HG02938 (cell line): ENCODE results near the gene EEF1A2.
"Not testable (repeated sequence)": the region's sequence is repeated elsewhere in the genome, so short reads cannot be mapped to it uniquely, and the experiment has no call there.

Experiments
- ATAC-seq: cut with Tn5 transposase; IDR thresholded peaks from one replicate; pipeline ENCODE4 v1.9.1; 2021; ENCODE audit warnings: mild to moderate bottlenecking, moderate library complexity; ENCODE audit not compliant: unreplicated experiment

The EEF1A2 gene

DNA sequence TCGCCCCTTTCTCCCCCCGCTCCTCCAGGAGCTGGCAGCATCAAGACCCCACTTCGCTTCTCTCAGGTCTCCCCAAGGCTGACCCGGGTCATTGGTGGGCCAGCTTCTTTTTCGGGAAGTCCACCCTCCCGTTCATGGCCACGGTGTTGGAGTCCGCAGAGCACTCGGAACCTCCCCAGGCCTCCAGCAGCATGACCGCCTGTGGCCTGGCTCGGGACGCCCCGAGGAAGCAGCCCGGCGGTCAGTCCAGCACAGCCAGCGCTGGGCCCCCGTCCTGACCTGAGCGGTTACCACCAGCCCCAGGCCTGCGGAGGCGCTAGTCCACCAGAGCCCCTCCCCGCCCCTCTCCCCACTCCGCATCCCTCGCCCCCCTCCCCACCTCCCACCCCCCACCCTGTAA is 22.7 kb upstream of the EEF1A2 start:
- ATAC-seq = no peak

DNA sequence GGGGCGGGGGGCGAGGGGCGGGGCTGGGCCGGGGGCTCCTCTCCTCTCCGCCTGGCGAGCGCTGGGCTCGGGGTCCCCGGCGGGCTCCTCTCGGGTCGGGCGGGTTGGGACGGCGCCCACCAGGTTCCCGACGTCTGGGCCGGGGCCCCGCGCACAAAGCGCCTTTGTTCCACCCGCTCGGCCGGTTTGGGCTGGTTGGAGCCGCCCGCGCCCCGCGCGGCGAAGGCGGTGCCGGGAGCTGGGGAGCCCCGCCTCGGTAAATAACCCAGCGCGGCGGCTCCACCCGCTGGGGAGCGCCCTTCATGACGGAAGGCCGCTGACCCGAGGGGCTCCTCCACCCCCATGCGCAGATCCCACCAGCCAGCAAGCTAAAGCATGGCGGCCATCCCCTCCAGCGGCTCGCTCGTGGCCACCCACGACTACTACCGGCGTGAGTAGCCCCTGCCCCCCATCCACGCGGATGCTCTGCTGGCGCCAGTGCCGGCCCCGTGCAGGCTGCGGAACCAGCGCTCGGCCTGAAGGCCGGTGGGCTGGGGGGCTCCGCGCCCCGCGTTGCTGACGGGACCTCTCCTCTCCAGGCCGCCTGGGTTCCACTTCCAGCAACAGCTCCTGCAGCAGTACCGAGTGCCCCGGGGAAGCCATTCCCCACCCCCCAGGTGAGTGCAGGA is 22.2 kb upstream of the EEF1A2 start:
- ATAC-seq = peak; percentile 34

DNA sequence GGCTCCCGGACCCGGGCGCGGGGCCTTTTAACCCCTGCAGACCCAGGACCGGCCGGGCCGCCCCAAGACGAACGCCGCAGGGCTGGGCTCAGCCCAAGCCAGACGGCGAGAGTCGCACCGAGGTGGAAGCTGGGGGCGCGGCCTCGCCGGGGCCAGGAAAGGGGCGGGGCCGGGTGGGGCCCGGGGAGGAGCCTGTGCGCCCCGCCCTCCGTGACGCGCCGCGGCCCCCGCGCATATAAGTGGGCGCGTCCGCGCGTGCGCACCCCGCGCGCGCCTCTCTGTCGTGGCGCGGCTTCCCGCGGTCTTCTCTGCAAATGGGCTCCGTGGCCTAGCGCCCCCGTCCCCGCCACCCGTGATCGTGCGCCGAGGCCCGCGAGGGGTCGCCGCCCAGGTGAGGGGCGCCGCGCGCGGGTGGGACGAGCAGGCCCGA is 21.6 kb upstream of the EEF1A2 start, which contains the start of gene PPDPF:
TSS of gene PPDPF (plus strand) at position 262 of the 430 bp plus-strand sequence. CDS start 544 bp downstream, outside the sequence.
- peak; percentile 55 for ATAC-seq

DNA sequence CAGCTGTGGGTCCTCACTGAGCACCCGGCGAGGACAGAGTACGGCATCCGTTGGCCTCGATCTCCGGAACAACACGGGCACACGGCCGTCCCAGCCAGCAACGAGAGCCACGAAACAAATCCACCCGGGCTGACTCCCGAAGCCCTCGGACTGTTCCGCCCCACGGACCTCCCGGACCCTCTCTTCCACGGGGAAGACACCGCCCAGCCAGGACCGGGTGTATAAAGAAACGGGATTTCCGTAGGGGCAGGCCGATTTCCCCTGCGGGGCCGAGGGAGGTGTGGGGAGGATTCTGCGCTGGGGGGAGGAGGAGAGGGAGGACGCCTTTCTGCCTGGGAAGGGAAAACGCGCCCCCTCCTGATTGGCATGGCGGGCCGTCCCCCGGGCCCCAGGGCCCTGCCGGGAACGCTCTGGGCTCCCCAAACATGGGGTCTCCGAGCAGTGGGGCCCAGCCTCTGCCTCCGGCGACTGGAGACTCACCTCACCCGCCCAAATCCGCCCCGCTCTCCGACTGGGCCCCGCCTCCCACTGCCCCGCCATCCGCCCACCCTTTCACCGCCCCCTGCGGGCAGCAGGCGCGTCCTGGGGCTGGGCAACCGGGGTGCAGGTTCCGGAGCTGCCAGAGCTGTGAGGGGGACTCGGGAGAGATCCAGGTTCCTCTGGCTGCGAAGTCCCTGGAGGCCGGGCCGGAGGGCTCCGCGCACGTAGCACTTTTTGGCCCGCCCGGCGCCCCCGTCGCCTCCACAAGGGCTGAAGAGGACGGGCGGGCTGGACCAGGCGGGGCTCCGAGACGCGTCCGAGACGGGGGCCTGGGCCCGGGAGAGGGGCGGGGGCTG is 21.0 kb upstream of the EEF1A2 start:
- ATAC-seq = peak; percentile 41

DNA sequence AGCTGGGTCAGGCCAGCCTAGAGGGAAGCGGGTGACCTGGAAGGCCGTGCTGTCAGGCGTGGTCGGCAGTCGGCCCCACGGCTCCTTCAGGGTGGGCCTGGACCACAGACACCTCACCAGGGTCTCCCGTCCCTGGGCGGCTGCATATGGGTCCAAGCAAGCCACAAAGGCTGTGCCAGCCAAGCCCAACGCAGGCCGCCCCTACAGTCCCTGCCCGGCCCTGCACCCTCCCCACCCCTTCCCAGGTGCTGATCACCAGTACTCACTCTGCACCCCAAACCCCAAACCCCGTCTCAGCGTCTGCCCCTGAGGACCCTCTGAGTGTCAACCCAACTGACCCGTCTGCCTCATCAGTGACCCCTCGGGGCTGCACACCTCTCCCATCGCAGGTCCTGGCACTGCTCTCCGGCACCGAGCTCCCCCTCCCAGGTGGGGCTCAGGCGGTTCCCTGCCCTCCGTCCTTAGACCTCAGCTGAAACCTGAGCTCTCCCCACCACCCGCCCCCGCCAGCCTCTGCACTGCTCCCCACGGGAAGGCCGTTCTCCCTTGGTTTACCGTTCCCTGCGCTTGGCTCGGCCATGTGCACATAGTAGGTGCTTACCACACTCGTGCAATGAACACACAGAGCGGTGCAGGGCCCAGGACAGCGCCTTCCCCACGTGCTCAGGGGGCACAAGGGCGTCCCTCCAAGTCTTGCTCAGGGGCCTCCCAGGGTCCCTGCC is 20.2 kb upstream of the EEF1A2 start:
- ATAC-seq = no peak

DNA sequence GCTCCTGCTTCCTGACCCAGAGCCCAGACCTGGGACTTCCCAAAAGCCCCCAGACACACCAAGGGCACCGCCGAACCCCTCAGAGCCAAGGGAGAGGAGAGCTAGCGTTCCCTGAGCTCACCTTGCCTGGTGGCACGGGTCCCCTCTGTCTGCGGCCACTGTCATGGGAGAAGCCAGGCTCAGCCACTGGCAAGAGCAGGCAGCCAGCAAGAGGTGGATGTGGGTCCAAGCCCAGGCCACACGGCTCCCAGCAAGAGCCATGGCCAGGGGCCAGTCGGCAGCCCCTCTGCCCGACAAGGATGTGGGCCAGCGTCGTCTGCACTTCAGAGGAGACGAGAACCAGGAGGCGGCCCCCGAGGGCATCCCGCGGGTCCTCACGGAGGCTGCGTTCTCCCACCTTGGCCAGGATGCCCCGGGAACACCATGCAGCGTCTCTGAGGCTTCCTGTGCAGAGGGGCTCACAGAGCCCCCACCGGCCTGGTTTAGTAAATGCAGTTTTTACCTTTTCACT is 19.5 kb upstream of the EEF1A2 start:
- ATAC-seq = no peak

DNA sequence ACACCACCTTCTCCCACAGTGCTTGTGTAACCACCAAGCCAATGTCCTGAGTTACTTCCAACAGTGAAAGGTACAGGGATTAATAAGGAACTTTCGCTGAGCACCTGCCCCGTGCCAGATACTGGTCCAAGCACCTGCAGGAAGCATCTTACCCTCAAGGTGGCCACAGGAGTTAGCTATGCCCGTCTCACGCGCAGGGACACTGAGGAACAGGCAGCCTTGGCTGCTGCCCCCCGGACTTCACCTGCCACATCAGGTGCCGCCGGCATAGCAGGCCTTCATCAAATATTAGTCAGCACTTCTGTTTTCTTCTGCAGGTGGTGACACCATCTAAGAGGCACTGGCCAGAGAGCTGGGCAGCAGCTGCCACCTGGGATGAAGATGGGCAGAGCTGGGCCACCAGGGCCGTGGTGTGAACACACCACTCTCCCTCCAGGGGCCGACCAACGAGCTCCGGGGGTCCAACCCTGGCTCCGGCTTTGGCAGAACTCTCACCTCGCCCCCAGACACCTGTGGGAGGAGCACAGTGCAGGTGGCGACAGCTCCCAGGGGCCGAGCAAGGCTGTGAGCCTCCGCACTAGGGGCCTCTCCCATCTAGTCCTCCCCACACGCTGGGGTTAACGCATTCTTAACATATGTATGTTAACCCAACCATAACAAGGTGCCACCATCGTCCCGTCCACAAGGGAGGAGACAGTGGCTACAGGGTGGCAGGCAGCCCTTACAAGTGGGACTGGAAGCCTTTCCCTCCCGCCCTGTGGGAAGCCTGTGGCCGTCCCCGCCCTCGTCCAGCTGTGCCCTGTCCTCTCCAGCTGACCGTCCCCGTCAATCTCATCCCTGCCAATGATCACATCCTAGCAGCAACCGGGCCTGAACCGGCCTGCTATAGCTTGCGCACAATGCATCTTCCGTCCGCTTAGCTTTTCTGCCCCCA is 18.8 kb upstream of the EEF1A2 start:
- ATAC-seq = no peak

DNA sequence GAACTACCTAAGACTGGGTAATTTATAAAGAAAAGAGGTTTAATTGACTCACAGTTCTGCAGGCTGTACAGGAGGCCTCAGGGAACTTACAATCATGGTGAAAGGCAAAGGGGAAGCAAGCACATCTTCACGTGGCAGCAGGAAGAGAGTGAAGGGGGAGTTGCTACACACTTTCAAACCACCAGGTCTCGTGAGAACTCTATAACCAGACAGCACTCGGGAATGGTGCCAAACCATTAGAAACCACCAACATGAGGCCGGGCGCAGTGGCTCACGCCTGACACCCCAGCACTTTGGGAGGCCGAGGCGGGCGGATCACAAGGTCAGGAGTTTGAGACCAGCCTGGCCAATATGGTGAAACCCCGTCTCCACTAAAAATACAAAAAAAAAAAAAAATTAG is 15.6 kb upstream of the EEF1A2 start:
- not testable (repeated sequence) for ATAC-seq

DNA sequence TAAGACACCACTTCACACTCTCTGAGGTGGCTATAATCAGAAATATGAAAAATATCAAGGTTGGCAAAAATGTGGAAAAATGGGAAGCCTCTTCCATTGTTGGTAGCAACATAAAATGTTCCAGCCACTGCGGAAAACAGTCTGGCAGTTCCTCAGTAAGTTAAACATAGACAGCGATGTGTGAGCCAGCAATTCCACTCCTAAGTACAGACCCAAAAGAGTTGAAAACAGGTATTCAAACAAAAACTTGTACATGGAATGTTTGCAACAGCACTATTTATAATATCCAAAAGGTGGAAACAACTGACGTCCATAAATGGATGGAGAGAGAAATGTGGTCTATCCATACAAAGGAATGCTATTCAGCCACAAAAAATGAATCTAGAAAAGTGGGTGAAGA is 14.3 kb upstream of the EEF1A2 start:
- no peak for ATAC-seq

DNA sequence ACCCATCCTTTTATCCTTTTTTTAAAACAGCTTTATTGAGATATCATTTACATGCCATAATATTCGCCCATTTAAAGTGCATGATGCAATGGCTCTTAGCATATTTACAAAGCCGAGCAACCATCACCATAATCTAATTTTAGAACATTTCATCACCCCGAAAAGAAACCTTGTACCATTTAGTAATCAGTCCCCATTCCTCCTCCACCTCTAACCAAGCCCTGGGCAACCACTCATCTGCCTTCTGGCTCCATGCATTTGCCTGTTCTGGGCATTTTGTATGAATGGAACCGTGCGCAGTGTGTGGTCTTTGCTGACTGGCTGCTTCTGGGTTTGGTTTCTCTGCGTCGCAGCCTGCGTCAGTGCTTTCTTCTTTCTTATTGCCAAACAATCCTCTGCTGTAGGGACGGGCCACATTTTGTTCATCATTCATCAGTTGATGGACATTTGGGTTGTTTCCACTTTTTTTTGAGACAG is 10.2 kb upstream of the EEF1A2 start:
- no peak for ATAC-seq

DNA sequence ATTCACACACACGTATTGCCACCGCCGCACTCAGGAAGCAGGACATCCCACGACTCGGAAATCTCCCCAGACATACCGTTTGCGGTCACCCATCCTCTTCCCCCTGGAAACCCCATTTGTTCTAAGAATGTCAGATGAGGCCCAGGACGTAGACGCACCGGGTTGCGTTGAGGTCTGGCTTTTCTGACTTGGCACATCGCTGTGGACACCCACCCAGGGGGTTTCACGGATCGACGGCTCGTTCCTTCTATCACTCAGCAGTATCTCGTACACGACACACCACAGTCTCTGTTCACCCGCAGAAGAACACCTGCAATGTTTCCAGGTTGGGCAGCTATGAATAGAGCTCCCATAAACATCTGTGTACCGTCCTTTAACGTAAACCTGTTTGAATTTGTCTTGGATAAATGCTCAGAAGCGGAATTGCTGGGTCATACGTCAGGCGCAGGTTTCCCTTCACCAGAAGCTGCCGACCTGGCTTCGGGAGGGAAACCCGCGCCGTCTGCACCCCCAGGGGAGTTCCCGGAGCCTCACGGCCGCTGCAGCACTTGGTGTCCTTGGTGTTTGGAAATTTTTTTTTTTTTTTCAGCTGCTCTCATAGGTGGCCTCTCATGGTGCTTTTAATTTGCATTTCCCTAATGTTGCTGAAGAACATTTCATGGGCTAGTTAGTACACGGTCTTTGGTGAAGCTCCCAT is 9.3 kb upstream of the EEF1A2 start:
- no peak for ATAC-seq

DNA sequence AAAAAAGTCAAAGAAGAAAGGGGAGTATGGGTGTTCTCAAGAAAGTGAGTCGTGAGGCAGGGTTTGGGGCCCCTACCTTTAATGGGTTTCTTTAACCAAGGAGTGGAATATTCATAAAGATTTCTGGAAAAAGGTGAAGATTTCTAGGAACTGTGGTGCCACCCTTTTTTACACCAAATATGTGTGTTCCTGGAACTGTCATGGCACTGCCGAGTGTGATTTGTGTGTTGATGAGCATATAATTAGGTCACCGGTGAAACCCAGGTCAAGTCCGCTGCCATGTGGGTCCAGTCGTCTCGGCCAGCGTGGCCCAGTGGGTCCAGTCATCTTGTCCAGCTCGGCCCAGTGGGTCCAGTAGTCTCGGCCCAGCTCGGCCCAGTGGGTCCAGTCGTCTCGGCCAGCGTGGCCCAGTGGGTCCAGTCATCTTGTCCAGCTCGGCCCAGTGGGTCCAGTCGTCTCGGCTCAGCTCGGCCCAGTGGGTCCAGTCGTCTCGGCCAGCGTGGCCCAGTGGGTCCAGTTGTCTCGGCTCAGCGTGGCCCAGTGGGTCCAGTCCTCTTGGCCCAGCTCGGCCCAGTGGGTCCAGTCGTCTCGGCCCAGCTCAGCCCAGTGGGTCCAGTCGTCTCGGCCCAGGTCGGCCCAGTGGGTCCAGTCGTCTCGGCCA is 8.3 kb upstream of the EEF1A2 start:
- no peak for ATAC-seq

DNA sequence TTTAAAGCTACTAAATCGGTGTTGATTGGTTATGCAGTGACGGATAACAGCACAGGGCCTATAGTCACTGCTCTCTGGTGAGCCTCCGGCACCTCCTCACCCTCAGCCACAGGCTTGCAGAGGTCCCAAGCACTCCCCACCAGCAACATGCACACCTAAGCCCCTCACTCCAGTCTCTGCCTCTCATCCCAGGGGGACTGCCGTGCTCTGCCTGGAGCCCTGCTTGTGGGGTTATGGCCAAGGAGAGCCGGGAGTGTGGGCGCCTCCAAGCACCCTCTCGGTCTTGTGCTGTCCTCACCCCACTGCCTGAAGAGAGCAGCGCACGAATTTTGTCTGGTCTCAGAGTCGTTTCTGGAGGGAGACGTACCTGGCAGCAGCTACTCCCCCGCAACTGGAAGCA is 6.8 kb upstream of the EEF1A2 start:
- no peak for ATAC-seq

DNA sequence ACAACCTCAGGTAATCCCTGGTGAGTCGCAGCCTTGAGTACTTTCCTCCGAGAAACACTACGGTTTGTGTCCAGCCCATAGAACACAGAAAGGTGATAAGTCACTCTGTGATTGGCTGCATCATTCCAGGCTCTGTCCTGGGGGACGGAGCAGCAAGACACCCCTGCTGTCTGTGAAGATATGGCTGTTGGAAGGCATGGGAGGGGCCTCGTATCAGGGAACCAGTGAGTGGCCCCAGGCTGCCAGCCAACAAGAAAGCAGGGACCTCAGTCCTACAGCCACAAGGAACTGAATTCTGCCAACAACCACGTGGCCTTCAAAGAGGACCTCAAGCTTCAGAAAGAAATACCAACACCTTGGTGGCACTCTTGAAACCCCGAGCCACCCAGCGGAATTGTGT is 6.4 kb upstream of the EEF1A2 start:
- no peak for ATAC-seq

DNA sequence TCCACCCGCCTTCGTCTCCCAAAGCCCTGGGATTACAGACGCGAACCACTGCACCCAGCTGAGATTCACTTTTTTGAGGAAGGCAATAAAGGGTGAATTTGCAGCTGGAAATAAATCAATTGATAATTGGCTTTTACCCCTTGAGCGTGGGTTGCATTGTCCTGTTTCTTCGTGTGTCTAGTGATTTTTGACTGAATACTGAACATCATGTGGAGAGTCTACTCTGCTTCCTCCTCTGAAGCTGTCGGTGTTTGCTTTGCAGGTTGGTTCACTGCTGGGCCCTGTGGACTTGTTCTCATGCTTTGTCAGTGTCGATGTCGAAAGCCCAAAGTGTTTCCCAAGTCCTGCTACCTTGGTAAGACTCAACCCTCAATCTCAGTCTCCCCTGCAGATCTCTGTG is 5.8 kb upstream of the EEF1A2 start:
- no peak for ATAC-seq

DNA sequence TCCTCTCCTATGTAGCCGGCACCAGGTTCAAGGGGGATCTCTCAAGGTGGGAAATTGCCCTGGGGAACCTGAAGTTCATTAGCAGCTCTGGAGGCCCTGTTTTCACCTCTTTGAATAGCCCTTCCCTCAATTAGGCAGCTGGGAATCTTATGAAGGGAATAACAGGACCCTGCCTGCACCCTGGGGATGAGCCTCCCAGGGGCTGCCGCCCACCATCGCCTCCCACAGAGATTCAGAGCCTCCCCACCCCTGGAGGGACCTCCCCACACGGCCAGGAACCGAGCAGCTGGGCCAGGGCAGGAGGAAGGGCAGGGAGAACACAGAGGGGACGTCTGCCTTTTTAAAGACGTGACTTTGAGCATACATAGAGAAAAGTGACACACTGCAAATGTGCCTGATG is 4.6 kb upstream of the EEF1A2 start:
- no peak for ATAC-seq

DNA sequence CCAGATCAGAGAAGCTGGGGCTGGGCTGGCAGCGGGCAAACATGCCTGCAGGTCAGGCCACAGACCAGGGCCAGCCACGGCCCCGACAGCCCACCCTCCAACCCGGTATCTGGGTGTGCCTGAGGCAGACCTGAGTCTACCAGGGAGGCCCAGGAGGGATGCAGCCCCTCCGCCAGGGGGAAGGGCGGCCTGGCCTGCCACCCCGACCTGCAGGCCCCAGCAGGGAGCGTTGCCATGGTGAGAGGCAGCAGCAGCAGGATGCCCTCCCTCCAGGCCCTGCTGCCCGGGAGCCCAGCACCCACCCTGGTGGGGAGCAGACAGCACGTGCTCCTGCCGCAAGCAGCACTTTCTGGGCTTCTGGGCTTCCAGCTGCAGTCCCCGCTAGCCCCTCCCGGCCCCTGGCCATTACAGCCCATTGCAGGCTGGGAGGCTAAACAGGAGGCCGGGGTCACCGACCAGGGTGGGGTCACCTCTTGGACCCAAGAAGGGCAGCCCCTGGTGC is 3.8 kb upstream of the EEF1A2 start:
- ATAC-seq = no peak

DNA sequence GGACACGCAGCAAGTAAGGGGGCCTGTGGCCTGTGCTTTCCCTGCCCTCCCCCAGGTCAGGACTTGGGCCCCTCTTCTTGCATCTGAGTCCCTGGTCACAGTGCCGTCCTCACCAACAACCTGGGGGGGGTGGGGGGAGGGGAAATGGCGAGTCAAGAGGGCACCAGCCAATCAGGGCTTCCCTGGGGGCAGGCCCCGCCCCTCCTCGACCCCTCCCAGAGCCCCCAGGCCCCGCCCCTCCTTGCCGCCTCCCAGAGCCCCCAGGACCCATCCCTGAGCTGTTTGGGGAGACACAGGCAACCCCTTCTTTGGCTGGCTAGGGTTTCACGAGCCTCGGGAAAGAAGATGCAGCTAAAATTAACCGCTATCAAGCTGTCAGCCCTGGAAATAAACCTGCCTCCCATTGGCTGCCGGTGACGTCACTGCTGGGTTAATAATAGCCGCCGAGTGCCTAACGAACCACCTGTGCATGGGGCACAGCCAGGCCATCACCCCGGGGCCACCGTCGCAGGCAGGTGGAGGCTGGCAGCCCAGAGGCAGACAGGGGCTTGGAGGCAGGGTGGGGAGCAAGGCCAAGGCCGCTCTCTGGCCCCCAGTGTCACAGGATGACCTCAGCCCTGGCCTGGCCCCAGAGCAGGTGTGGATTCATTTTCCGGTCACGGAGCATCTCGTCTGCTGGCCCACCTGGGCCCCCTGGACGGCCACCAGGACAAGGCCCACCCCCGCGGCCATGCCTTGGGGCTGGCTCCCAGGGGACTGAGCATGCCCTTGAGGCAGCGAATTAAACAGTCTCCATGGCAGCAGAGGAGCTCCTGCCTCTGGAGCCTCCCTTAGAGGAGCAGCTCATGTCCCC is 3.2 kb upstream of the EEF1A2 start:
- ATAC-seq = no peak
